ENCODE measurements around the gene HAT1. TPM values are rescaled to one million over a fixed set of nuclear protein-coding genes. Genes with fewer than 3 reads are reported as not detected.
"Not testable (repeated sequence)": the region's sequence is repeated elsewhere in the genome, so short reads cannot be mapped to it uniquely, and the experiment has no call there.

Gene HAT1
- total RNA-seq, 1 donor from 2014 or later, result 25.3 TPM

GRCh38 chr2:171983924-171984323 lies 61.7 kb downstream of the HAT1 start:
- not testable (repeated sequence) for ATAC-seq

DNA sequence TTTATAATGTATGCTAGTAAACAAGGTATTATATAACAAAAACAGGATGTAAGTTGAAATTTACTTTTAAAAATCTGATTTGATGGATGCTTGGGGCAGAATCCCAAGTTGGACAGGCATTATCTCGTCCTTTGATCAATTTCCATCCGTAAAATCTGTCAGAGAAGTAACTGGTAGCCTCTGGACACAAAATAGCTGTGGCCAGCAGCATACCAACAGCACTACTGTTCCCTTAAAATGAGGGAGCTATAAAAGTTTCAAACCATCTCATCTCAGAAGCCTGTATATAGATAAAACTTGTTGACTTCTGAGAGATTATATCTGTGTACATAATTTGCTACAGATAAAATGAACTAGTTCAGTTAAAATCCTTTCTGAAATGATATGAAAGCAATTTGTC lies 62.8 kb downstream of the HAT1 start:
- ATAC-seq, result no peak

GRCh38 chr2:171986778-171987177 lies 64.5 kb downstream of the HAT1 start:
- no peak for ATAC-seq

DNA sequence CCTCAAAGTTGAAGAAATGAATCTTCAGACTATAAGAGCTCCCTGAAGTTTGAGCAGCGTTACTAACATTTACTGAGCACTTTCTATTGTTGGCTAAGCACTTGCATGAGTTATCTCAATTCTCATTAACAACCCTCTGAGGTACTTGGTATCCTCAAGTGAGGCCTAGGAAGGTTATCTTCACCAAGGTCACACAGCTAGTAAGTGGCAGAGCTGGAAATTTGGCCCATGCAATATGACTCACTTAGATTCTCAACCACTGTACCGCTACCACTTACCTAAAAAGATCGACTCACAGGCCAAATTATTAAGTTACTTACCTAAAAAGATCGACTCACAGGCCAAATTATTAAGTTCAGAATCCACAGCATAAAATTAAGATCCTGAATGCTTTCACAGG lies 68.8 kb downstream of the HAT1 start:
- no peak for ATAC-seq

DNA sequence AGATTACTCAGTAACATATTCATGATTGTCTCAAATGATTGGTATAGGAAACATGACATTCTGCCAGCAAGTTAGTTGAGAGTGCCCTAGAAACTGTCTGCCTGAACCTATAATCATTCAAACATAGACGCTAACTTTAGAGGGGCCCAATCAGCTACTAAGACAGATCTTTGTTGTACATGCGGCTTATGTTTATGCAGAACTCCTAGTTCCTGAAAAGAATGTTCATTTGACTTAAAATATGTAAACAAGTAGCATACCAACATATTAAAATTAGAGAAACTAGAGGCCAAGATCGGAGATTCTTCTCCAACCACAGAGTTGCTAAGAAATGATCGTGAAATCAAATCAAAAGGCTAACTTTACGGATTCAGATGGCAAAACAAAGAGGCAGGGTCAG lies 73.3 kb downstream of the HAT1 start:
- no peak for ATAC-seq

- ATAC-seq, result no peak
Observed at GRCh38 chr2:171996021-171996420, 73.8 kb downstream of the HAT1 start.

- not testable (repeated sequence) for ATAC-seq
Observed at GRCh38 chr2:171997031-171997430, 74.8 kb downstream of the HAT1 start.

GRCh38 chr2:171999161-171999560 lies 76.9 kb downstream of the HAT1 start:
- no peak for ATAC-seq

DNA sequence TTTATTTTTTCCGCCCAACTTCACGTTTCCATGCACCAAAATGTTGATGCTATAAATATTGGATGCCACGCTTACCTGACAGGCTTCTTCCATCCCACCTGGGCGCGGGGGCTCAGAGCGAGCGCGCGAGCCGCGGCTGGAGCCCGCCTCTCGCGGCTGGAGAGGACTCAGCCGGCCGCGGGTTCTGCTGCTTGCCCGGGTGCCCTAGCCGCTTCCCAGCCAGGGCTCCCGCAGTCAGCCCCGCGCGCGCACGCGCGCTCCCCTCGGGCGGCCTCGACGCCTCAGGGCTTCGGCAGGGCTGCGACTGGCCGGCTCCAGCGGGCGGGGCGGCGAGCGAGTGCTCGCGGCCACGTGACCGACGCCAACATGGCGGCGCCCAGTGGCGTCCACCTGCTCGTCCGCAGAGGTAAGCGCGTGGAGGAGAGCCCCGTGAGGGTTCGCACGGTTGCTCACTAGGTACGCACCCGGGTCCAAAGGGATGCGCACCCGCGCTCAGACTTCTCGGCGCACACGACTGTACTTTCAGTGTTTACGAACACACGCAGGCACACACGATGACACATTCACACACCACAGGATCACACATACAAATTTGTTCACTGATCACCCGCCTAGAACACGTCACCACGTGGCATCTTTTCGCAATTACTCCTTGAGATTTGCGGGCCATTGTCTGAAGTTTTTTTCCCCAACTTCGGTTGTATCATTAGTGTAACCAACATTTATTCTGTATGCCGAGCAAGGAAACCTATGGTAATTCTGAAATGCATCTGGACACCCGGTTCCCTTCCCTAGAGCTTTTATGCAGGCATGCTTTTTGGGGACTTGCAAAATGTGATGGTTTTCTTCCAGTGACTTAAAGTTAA lies 77.6 kb downstream of the HAT1 start, which contains the start of gene METAP1D:
Gene METAP1D (plus strand): TSS at position 350 of the 866 bp plus-strand sequence. CDS start 17 bp downstream, at position 367.
- peak; percentile 97 for ATAC-seq

DNA sequence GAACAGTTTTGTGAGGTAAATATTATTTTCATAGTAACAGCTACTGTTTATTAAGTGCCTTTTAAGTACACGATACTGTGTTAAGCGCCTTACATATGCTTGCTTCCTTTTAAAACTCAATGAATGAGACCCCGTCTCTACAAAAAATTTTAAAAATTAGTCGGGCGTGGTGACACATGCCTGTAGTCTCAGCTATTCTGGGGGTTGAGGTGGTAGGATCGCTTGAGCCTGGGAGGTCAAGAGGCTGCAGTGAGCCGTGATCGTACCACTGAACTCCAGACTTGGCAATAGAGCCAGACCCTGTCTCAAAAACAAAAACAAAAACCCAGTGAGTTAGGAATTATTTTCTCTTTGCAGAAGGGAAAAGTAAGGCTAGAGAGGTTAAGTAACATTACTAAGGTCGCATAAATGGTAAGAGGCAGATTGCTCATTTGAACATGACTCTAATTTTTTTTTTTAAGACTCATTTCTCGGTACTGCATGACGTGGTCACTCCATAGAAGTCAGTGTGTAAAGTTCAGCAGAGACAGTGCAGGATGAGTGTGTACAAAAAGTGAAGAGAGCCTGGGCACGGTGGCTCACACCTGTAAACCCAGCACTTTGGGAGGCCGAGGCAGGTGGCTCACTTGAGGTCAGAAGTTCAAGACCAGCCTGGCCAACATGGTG lies 78.6 kb downstream of the HAT1 start:
- ATAC-seq, result no peak

GRCh38 chr2:172007372-172007771 lies 85.1 kb downstream of the HAT1 start:
- no peak for ATAC-seq

DNA sequence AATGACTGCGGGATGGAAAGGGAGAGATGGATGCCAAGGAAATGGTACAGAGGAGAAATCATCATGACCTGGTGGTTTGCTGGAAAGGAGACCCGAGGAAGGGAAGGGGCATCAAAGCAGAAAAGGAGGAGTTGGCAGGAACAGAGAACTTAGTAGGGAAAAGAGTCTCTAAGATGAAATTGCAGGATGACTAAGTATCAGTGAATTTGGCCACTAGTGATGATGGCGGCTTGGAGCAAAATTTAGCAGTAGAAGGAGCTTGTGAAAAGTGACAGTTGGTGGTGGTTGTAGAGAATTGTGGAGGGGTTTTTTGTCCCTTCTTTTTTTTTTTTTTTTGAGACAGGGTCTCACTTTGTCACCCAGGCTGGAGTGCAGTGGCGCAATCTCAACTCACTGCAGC lies 87.6 kb downstream of the HAT1 start:
- ATAC-seq, result no peak

DNA sequence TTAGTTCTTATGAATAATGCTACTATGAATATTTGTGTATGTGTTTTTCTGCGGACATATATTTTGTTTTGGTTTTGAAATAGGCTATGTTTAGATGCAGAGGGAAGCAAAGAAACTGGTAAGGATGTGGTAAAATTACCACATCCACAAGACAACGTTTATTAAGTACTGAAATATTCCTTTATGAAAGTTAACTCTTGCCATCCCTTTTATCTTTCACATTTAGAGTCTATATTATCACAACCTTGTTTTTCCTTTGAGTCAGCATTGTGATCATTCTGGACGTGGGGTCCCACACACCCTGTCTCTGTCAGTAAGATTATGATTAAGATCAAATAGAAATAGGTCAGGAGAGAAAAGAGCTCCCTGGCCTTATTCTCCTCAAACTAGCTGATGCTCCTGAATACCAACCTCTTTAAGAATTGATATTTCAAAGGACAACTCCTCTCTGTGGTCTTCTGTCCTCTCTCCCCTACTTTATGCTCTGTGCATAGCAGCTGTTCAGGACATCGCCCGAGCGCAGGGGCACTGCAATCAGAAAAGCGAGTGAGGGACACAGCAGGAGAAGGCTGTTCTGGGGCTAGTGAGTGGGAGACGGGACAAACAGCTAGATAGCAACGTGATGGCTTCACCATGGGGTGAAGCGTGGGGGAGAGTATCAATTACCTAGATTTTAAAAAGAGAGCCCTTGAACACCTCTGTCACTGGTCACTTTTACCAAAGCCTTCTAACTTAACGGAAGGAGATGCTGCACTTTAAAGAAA lies 89.7 kb downstream of the HAT1 start:
- ATAC-seq, result no peak

DNA sequence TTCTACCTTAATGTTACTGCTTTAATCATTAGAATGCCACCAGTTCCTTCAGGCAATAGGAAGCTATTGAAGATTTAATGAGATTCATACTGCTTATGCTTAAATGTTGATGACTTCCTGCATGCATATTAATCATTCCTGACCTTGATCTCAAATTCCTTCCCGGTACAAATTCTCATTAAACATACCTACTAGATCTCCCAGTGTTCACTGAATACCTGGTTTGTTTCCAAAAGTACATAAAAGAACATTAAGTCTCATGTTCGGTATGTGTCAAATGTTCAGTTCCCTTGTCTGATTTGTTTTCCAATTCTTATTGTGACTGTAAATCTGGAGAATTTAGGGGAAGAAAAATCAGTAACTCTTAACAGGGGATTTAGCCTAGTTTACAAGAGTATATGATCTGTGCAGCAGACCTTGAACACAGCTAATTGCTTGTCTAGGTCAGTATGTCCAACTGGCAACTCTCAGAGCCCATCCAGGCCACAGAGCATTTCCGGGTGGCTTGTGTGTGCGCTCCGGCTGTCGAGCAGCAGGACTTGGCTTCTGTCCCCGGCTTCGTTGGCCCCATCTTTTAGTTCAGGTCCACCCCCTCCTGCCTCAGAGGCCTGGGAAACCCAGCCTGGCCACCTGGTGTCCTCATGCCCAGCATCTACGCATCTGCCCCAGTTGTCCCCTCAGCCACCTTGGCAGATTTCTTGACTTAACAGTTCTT lies 90.6 kb downstream of the HAT1 start:
- no peak for ATAC-seq

- no peak for ATAC-seq
Observed at GRCh38 chr2:172013396-172013795, 91.1 kb downstream of the HAT1 start.

DNA sequence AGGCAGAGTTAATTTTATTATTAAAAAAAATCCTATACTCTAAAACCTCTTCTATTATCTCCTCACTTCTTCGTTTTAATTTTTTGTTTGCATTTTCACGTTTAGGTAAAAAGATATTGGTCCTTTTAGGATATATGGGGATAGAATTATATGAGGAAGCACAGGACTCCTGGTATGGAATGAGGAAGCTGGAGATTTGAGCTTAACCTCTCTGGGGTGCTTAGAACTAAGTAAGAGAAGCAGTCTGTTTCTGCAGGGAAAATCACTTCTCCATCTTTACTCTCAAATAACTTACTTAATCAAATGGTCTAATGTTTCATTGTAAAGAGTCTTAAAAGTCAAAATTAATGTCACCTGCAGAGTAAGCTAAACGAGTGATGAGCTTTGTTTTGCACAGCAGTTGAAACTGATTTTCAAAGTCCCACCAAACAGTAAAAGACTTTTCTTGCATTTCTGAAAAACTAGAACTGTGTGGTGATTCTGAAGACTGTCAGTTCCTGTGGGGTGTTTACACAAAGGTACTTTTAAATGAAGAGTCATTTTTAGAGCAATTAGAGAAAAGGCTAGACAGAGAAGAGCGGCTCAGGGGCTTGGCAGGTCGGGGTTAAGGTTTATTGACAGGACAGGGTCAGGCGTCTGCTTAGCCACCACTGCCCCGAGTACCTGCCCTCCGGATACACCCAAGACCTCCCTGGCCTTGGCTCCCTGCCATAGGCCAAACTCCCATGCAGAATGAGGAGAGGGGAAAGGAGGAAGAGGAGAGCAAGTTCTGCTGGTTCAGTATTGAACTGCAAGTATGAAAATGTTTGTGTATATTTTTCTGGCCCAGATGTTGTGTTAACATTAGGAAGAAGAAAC lies 99.0 kb downstream of the HAT1 start:
- no peak for ATAC-seq

DNA sequence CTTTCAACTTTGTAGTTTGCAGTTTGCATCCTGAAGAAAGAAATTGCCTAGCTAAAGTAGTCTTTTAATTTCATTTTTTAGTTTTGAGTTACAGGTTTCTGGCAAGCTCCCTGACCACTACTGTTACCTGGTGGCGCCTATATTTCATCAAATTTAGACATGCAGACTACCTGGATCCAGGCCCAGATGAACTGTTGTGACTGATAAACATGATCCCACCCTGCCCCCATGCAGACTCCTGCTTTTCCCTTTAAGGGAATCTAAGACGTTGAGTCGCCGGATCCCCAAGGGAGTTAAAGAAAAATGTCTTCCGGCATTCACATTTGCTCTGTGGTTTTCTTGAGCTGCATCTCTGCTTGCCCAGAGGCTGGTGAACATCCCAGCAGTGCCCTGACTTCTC lies 99.7 kb downstream of the HAT1 start:
- no peak for ATAC-seq

DNA sequence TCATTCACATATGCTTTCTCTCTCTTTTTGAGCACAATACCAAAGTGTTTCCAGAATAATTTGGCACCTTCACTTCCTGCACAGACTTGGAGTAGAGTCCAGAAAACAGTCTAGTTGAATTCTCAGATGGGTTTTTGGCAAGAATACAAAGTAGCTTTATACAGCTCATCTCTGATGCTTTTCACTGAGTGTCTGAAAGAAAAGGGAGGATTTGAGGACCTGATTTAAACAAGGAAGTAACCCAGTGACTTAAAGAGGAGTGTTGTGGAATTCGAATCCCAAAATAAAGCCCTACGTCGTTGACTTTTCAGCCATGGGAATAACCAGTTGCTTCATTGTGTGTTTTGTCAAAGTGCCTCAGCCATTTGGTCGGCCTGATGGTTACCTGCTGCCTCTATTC lies 109.3 kb downstream of the HAT1 start:
- no peak for ATAC-seq
